IMR-90 (cell line): ENCODE measurements around the gene CAVIN2. TPM values are rescaled to one million over a fixed set of nuclear protein-coding genes. Genes with fewer than 3 reads are reported as not detected.

Source experiments
- ATAC-seq: fragments of 200-7000 bp; cut with Tn5 transposase; 2 replicates; pipeline ENCODE4 v1.9.1; 2020; ENCODE audit warnings: low read depth, mild to moderate bottlenecking, moderate library complexity
- BruUV-seq: library from RNA; stranded (reverse); fragments of 400-500 nt; replicated peaks from 2 replicates; lab custom pipeline; 2021; lab: Mats Ljungman, UMichigan
- CTCF ChIA-PET: fragments of 300-600 bp; formaldehyde crosslinking; extraction: SDS; loops from one replicate; lab custom pipeline; 2021; ENCODE audit warnings: antibody characterized with exemption; lab: Yijun Ruan, JAX
- POLR2A ChIA-PET: fragments of 300-600 bp; sonication (Branson Sonifier 250); formaldehyde crosslinking; loops from one replicate; lab custom pipeline; 2022; ENCODE audit warnings: antibody characterized with exemption; ENCODE audit not compliant: unreplicated experiment; lab: Charles Lee
- DNase-seq: peaks from one replicate; pipeline ENCODE4 v3.0.0; 2013
- H2AFZ ChIP-seq: replicated peaks from 2 replicates; pipeline ENCODE3; 2013; ENCODE audit warnings: low read length, mild to moderate bottlenecking; ENCODE audit not compliant: poor library complexity
- H2AK5ac ChIP-seq: 2 replicates; pipeline ENCODE4 v1.6.1; 2013; ENCODE audit warnings: low read depth, low read length, inconsistent platforms
- H2AK9ac ChIP-seq: replicated peaks from 2 replicates; pipeline ENCODE3; 2013; ENCODE audit warnings: mild to moderate bottlenecking, low read depth, low read length, moderate library complexity; ENCODE audit not compliant: poor library complexity
- H2BK120ac ChIP-seq: 2 replicates; pipeline ENCODE4 v1.6.1; 2013; ENCODE audit warnings: low read depth, low read length, inconsistent platforms
- H2BK15ac ChIP-seq: 3 replicates; pipeline ENCODE4 v1.6.1; 2013; ENCODE audit warnings: low read depth, low read length, inconsistent platforms
- H2BK20ac ChIP-seq: 2 replicates; pipeline ENCODE4 v1.6.1; 2013; ENCODE audit warnings: low read depth, mild to moderate bottlenecking, inconsistent platforms, low read length, moderate library complexity
- H2BK5ac ChIP-seq: 2 replicates; pipeline ENCODE4 v1.6.1; 2013; ENCODE audit warnings: mild to moderate bottlenecking, low read depth, low read length, inconsistent platforms; ENCODE audit not compliant: poor library complexity, severe bottlenecking
- H3K14ac ChIP-seq: replicated peaks from 2 replicates; pipeline ENCODE4 v1.6.1; 2013; ENCODE audit warnings: low read depth, low read length, inconsistent platforms
- H3K18ac ChIP-seq: 2 replicates; pipeline ENCODE4 v1.6.1; 2013; ENCODE audit warnings: low read depth, low read length, control low read depth
- H3K23ac ChIP-seq: 2 replicates; pipeline ENCODE4 v1.6.1; 2013; ENCODE audit warnings: low read depth, low read length, inconsistent platforms
- H3K27ac ChIP-seq: 2 replicates; pipeline ENCODE4 v1.5.1; 2013; ENCODE audit warnings: mild to moderate bottlenecking, control low read depth, low read length; ENCODE audit not compliant: insufficient read depth
- H3K27me3 ChIP-seq: 2 replicates; pipeline ENCODE4 v1.6.1; 2013; ENCODE audit warnings: low read length; ENCODE audit not compliant: control insufficient read depth, insufficient read depth
- H3K36me3 ChIP-seq: 2 replicates; pipeline ENCODE4 v1.6.1; 2013; ENCODE audit warnings: low read length, mixed read lengths; ENCODE audit not compliant: control insufficient read depth, insufficient read depth
- H3K4ac ChIP-seq: 2 replicates; pipeline ENCODE4 v1.6.1; 2013; ENCODE audit warnings: low read depth, low read length, inconsistent platforms
- H3K4me1 ChIP-seq: 2 replicates; pipeline ENCODE4 v1.6.1; 2013; ENCODE audit warnings: low read length, mixed read lengths; ENCODE audit not compliant: control insufficient read depth, insufficient read depth
- H3K4me2 ChIP-seq: 2 replicates; pipeline ENCODE4 v1.6.1; 2013; ENCODE audit warnings: low read depth, mild to moderate bottlenecking, control low read depth, low read length, moderate library complexity
- H3K4me3 ChIP-seq: 2 replicates; pipeline ENCODE4 v1.5.1; 2013; ENCODE audit warnings: low read depth, mild to moderate bottlenecking, control low read depth, low read length, moderate library complexity; ENCODE audit not compliant: insufficient read depth
- H3K56ac ChIP-seq: 2 replicates; pipeline ENCODE4 v1.6.1; 2013; ENCODE audit warnings: low read length, inconsistent platforms; ENCODE audit not compliant: insufficient read depth; ENCODE audit errors: extremely low read depth
- H3K79me1 ChIP-seq, 2 experiments: 2 replicates each; pipeline ENCODE4 v1.6.1; 2013; ENCODE audit warnings: low read length in 2 of 2, inconsistent platforms in 1 of 2, low read depth in 1 of 2
- H3K9ac ChIP-seq: 2 replicates; pipeline ENCODE4 v1.6.1; 2013; ENCODE audit warnings: low read depth, low read length, control low read depth
- H3K9me1 ChIP-seq: 2 replicates; pipeline ENCODE4 v1.6.1; 2013; ENCODE audit warnings: low read length, inconsistent platforms; ENCODE audit not compliant: insufficient read depth
- H3K9me3 ChIP-seq: 2 replicates; pipeline ENCODE4 v1.6.1; 2013; ENCODE audit warnings: low read length; ENCODE audit not compliant: control insufficient read depth, insufficient read depth
- H4K20me1 ChIP-seq: 2 replicates; pipeline ENCODE4 v1.6.1; 2013; ENCODE audit warnings: low read length, inconsistent platforms; ENCODE audit not compliant: insufficient read depth
- H4K5ac ChIP-seq: 2 replicates; pipeline ENCODE4 v1.6.1; 2013; ENCODE audit warnings: mild to moderate bottlenecking, low read depth, low read length, control low read depth
- H4K8ac ChIP-seq, 2 experiments: 2 replicates each; pipeline ENCODE4 v1.6.1; 2013; ENCODE audit warnings: low read depth in 2 of 2, low read length in 2 of 2, control low read depth in 1 of 2, inconsistent platforms in 1 of 2
- H4K91ac ChIP-seq: 2 replicates; pipeline ENCODE4 v1.6.1; 2013; ENCODE audit warnings: low read depth, low read length, inconsistent platforms; ENCODE audit not compliant: insufficient read depth
- BHLHE40 ChIP-seq: fragments of 150-350 bp; IDR thresholded peaks from 2 replicates; pipeline ENCODE4 v1.6.1; 2016; ENCODE audit warnings: mild to moderate bottlenecking, low read depth, low read length
- CEBPB ChIP-seq: IDR thresholded peaks from 2 replicates; pipeline ENCODE4 v1.6.1; 2012; ENCODE audit warnings: low read depth, low read length, improper control_type of control experiment
- ELK1 ChIP-seq: fragments of 150-350 bp; IDR thresholded peaks from 2 replicates; pipeline ENCODE4 v1.6.1; 2016; ENCODE audit warnings: low read depth, mild to moderate bottlenecking, low read length, moderate library complexity, borderline replicate concordance
- MAFK ChIP-seq: IDR thresholded peaks from 2 replicates; pipeline ENCODE4 v1.6.1; 2012; ENCODE audit warnings: low read depth, low read length, improper control_type of control experiment
- MAZ ChIP-seq: IDR thresholded peaks from 2 replicates; pipeline ENCODE4 v1.6.1; 2012; ENCODE audit warnings: low read depth, mild to moderate bottlenecking, low read length, improper control_type of control experiment, moderate library complexity, borderline replicate concordance
- MXI1 ChIP-seq: IDR thresholded peaks from 2 replicates; pipeline ENCODE4 v1.6.1; 2012; ENCODE audit warnings: low read depth, mild to moderate bottlenecking, low read length, moderate library complexity, borderline replicate concordance
- NFE2L2 ChIP-seq: fragments of 150-350 bp; IDR thresholded peaks from 2 replicates; pipeline ENCODE4 v1.6.1; 2016; ENCODE audit warnings: low read depth, mild to moderate bottlenecking, low read length
- POLR2A ChIP-seq: IDR thresholded peaks from 2 replicates; pipeline ENCODE4 v1.6.1; 2012; ENCODE audit warnings: mild to moderate bottlenecking, low read depth, low read length
- RAD21 ChIP-seq: IDR thresholded peaks from 2 replicates; pipeline ENCODE4 v1.6.1; 2012; ENCODE audit warnings: low read length, improper control_type of control experiment
- RFX5 ChIP-seq: IDR thresholded peaks from 2 replicates; pipeline ENCODE4 v1.8.0; 2012; ENCODE audit warnings: low read depth, mild to moderate bottlenecking, low read length, moderate library complexity
- SMC3 ChIP-seq: fragments of 150-350 bp; IDR thresholded peaks from 2 replicates; pipeline ENCODE4 v1.6.1; 2016; ENCODE audit warnings: low read depth, mild to moderate bottlenecking, antibody characterized with exemption, low read length, moderate library complexity
- USF2 ChIP-seq: fragments of 150-350 bp; IDR thresholded peaks from 2 replicates; pipeline ENCODE4 v1.6.1; 2017; ENCODE audit warnings: mild to moderate bottlenecking, antibody characterized with exemption, low read length, low read depth
- WGBS, 2 experiments: methylation state at CpG; one replicate each; pipeline versions ENCODE4 v1.1.5 to v1.1.7; 2013; ENCODE audit warnings: missing lambda C conversion rate in 2 of 2; ENCODE audit not compliant: insufficient read length in 1 of 2; ENCODE audit errors: extremely low coverage in 2 of 2; 5-methylcytosine and 5-hydroxymethylcytosine counted together
- dilution Hi-C: fragments of 300-500 bp; cut with HindIII; formaldehyde crosslinking; loops from one replicate; pipeline ENCODE4 v1.14.3; 2018; ENCODE audit warnings: low sequenced_read_pairs; ENCODE audit not compliant: unreplicated experiment
- in situ Hi-C: fragments of 300-500 bp; cut with MboI; formaldehyde crosslinking; loops from 3 replicates; pipeline ENCODE4 v1.14.3; 2019; ENCODE audit warnings: low sequenced_read_pairs, inconsistent platforms, mixed read lengths
- intact Hi-C: fragments of 100-400 bp; cut with micrococcal nuclease; formaldehyde crosslinking; loops from 2 replicates; pipeline ENCODE4 v1.10.0; 2022
- polyA plus RNA-seq, 3 experiments: library from polyadenylated mRNA; depleted of rRNA; stranded (reverse); fragments of >200 nt; gene quantifications; 2 replicates each; pipeline ENCODE4 v1.2.3, GENCODE V29; 2012; ENCODE audit warnings: low replicate concordance in 1 of 3
- total RNA-seq: library from RNA; depleted of rRNA; stranded (reverse); fragments of >200 nt; gene quantifications from 2 replicates; pipeline ENCODE4 v1.2.3, GENCODE V29; 2012

Gene CAVIN2
- total and polyA plus RNA-seq, 2 of the 4 experiments (the other 2 are of a cell fraction): 7.7 to 11.5 TPM

DNA sequence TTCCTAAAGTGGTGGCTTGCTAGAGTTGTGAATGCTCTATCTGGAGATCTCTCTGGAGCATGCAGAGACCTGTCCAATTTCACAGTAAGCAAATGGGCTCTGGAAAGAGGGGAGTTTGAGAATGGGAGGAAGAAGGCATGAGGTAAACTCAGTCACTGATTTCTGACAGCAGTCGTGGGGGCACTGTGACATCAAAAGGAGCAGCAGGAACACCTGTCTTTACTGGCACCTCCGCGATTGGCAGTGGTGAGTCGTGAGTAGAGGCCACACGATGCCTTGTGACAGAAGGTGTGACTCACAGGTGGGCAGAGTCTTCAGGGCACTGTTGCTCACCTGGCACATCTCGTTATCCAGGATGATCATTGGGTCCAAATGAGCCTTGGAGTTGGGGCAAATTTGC is 38.8 kb upstream of the CAVIN2 start:
- Histone ChIP-seq H2BK5ac (no peak overlapping the region), H3K9me1 (no peaks in the 10 kb centered on the region), H4K20me1 (no peaks in the 10 kb centered on the region), H3K4me3 (no peak overlapping the region), H2BK20ac (no peak overlapping the region), H3K14ac (no peak overlapping the region), H3K18ac (no peak overlapping the region), H2BK15ac (0 out of 3 replicates have a peak overlapping the region, but pooled peaks have one; percentile 25), H3K27ac (no peak overlapping the region), H2AK5ac (no peak overlapping the region), H3K79me1 (no peaks in the 10 kb centered on the region), H4K91ac (no peak overlapping the region), H2BK120ac (0 out of 2 replicates have a peak overlapping the region, but pooled peaks have one; percentile 0), H2AFZ (peak overlapping the region; percentile 19), H4K5ac (no peak overlapping the region), H2AK9ac (no peak overlapping the region), H3K23ac (no peak overlapping the region), H4K8ac (no peak overlapping the region), H3K4me2 (no peak overlapping the region), H3K36me3 (no peaks in the 10 kb centered on the region), H3K27me3 (no peaks in the 10 kb centered on the region), H3K9me3 (no peaks in the 10 kb centered on the region; the same call in 1 of the 2 replicates), H3K4me1 (no peaks in the 10 kb centered on the region), H3K4ac (no peak overlapping the region), H3K9ac (no peak overlapping the region), H3K56ac (no peak overlapping the region)
- DNase-seq (no peak), ATAC-seq (no peak)
- 94% methylated on average over 4 of the region's 6 CpGs; no CpG with 5 or more reads in 1 of the 2 experiments for WGBS, 2 experiments
- ChIA-PET POLR2A (no interaction called here), CTCF (interaction anchor here (1.2 kb wide), 1 partner anchor 9 kb away, joined by 3 read pairs; no protein-coding TSS in a partner anchor)
- in situ Hi-C loops (no loop called here), dilution Hi-C loops (no loop called here), intact Hi-C loops (no loop called here)
- BruUV-seq: no TSS peak
- no peak for TF ChIP-seq RFX5
- TF ChIP-seq MAFK: no peak
- no peak for TF ChIP-seq SMC3
- no peak for TF ChIP-seq BHLHE40
- no peak for TF ChIP-seq RAD21
- no peak for TF ChIP-seq NFE2L2
- no peak for TF ChIP-seq ELK1
- no peak for TF ChIP-seq CEBPB
- no peak for TF ChIP-seq USF2
- no peak for TF ChIP-seq MAZ
- TF ChIP-seq POLR2A: no peak
- no peak for TF ChIP-seq MXI1
